HG02759 (cell line): ENCODE measurements around the gene HDAC7.

Source experiments
- ATAC-seq: cut with Tn5 transposase; IDR thresholded peaks from one replicate; pipeline ENCODE4 v1.9.1; 2021; ENCODE audit warnings: mild to moderate bottlenecking, moderate library complexity; ENCODE audit not compliant: unreplicated experiment

The HDAC7 gene

DNA sequence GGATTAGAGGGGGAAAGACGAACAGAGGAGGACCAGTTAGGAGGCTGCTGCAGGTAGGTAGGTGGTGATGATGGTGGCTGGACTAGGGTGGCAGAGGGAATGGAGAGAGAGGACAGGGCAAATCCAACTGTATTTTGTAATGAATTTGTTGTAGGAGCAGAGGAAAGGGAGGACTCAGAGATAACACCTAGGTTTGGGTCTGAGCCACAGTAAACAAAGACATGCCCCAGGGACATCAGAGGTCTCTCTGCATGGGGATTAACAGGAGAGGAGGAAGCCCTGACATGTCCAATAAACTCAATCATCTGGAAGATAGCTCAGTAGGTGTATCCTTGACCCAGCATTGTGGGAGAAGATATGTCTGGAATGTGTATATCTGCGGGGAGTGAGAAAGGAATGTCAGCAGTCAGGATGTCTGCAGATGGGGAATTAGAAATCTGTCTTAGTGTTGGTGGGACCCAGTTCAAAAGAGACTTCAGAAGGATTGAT is 51.3 kb downstream of the HDAC7 start:
- no peak for ATAC-seq

DNA sequence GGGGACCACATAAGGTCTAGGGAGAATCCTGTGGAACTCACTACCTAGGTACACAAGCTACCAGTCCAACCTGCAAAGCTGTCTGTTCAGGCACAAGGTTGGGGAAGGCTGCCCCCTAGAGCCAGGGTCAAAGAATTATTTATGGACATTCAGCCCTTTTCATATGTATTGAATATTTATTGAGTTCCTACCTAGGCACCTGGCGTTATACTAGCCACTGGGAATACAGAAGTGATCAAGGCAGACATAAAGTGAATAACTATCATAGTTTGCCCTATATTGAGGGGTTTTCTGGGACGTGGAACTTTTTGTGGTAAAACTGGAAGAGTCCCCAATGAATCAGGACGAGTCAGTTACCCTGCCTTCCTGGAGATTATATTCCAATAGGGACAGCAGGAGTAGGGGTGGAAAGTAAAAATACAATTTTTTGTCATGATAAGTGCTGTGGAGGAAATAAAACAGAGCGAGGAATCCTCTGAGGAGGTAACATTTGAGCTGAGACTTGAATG is 52.4 kb downstream of the HDAC7 start:
- ATAC-seq = peak; percentile 57

DNA sequence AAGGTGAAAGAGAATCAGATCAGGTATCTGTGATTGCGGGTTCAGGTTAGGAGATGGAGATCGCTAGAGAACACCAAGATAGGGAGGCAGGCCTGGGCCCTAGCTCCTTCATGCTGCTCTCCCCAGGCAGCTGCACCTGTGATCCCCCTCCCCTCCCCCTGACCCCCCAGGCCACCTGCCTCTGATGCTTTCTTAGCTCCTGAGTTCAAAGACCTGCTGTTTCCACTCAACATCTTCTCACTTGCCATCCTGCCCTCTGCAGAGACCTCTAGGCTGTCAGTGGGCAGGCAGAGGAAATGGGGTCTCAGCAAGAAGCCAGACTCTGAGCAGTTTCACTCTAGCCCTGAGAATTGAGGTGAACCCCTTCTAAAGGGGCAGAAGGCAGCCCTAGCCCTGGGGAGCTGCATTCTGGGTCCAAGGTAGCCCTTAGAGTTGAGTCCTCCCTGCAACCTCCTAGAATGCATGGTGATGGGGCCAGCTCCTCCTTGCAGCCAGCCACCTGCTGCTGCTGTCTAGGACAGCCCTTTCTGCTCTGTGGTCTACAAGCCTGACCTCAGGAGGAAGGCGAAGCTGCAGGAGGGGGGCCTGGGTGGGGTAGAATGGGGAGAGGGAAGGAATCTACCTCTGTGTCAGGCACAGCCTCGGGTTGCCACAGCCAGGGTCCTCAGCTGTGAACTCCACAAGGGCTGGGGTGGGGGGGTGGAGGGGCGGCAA is 53.0 kb downstream of the HDAC7 start:
- peak; percentile 15 for ATAC-seq

DNA sequence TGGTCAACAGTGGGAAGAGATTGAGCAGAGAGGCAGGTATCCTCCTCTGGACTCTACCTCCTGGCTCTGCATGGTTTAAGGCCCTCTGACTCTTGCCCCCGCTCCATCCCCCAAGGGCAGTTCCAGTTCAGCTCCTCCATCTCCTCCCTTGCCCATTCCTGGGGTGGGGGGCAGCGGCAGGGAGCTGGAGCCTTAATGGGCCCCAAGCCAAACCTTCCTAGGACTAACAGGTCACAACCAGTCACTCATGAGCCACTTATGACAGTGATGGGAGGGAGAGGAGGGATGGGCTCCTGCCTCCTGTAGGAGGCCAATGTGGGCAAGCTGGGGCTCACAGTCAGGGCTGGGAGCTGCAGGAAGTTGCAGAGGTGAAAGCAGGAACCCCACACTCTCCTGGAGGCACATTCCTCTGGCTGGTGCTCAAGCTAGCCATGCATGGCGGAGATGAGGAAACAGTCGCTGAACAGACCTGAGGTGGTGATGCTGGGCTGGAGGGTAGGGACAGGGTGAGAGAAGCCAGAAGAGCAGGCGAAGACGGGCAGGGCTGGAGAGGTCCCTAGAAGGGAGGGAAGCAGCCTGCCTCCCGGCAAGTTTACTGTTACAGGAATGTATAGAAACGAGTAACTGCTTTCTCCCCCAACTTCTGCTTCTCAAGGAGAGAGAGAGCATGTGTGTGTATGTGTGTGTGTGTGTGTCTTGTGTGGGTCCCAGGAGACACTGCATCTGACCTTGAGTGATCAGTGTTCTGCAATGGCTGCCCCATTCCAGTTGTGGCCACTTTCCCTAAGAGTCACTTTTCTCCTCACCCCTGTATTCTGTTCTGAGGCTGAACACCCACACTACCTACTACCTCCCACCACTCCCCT is 56.0 kb downstream of the HDAC7 start:
- no peak for ATAC-seq

DNA sequence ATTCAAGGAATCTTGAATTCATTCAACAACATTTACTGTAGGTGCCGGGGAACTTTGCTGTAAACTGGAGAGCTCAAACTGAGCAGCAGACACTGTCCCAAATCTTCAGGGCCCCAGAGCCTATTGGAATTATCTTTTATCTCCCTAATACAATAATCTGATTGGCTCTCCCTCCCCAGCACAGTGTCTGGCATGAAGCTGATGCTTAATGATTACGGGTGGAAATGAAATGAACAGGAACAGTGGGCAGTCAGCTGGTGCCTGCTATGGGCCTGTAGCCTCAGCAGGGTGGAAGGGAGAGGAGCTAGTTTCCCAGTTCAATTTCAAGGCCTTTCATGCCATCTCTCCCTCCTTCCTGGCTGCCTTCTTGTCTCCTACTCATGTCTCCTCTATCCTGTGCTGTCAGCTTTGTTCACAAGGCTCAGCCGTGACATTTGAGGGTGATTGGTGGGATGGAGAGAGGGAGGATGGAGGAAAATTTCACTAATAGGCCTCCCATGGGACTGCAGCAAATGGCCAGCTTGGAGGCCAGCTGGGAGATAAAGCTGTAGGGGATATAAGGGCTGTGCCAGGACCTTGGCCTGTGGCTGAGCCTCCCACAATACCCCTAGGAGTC is 56.7 kb downstream of the HDAC7 start:
- ATAC-seq = no peak

DNA sequence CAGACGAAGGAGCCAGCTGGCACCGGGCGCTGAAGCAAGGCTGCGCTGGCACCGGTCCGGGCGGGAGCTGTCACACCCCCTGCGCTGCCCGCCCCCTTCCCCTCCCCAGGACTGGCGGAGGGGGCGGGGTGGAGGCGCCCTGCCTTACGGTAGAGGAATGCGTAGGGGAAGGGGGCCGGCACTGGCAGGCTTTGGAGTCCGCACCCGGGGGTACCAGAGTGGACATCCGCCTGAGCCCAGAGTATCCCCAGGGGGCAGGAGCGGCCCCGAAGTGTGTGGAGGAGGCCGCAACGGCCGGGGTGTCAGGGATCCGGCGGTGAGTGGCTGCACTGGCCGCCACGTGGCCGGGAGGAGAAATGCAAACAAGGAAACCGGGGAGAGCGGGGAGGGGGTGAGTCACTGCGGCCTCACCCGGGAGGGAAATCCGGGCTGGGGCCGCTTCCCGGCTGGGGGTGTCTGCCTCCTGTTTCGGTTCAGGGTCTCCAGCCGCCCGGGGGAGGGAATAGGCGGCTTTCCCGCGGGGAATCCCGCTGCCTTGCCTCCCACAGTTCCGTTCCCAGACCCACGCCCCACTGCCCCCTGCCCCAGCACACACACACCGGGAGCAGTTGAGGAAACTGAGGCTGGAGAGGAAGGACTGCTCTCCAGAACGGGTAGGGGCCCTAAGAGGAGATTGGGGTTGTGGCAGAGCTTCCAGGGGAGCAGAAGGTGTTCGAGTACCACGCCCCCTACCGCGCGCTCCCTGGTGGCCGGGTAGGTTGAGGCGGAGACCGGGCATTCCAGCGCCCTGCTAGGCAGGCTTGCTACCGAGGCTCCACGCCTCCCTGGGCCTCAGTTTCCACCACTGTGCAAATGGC is 60.6 kb downstream of the HDAC7 start, which contains the start of gene RAPGEF3:
Gene RAPGEF3, minus strand, starts transcription at position 47 of the 857 bp plus-strand sequence. CDS start 324 bp downstream, outside the sequence.
- ATAC-seq = peak; percentile 59

DNA sequence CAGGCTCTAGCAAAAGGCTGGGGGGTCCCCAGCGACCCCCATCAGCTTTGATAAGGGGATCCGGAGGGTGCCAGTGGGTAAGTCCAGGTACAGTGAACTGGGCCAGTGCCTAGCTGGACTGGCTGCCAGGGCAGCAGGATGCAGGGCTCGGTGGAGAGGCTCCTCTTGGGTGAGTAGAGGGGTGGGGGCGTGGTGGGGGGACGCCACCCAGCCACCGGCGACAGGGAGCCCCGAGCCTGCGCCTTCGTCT is 61.2 kb downstream of the HDAC7 start:
- ATAC-seq = no peak

DNA sequence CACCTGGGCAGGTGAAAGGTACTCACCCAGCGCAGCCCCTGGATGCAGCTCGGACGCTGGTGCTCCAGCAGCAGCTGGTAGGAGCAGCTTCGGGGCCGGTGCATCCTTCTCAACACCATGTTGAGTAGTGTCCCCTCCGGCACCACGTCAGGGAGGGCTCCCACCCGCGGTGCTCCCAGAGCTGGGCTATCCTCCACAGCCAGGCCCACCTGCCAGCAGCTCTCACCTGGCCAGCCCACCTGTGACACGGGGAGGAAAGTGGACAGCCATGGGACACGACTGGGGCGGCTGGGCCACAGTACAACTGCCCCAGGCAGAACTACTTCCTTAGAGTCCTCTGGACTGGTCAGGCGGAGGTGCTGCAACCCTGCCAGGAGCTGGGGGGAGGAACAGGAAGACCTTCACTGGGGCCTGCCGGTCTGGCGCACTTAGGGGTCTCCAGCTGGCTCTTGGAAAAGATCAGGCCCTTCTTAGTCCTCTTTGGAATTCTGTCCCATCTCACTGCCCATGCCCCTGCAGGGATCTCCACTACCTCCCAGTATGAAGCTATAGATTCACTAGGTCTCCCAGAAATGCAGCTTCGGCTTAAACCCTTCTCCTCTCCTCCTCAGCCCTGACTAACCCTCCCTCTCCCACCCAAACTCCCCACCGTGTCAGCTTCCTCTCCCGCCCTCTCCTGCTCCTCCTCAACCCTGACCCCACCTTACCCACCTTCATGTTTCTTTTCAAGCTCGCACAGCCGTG is 61.7 kb downstream of the HDAC7 start:
- no peak for ATAC-seq

DNA sequence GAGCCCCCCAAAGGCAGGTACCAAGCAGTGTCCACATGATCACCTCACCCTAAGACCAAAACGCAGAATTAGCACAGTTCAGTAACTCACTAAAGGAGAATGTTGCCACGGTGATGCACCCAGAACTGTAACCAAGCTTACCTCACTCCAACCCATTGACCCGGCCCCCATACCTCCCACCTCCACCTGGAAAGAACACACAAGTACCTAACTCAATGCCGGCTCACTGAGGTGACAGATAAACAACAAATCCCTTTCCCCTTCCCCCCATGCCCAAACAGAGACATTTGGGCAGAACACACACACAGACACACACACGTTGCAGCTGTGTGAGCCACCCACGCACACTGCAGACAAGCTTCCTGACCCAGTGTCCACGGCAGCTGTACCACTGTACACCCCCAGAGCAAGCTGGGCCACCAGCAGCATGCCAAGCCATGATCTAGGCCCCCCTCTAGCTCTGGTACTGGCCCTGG is 62.3 kb downstream of the HDAC7 start:
- ATAC-seq = no peak

DNA sequence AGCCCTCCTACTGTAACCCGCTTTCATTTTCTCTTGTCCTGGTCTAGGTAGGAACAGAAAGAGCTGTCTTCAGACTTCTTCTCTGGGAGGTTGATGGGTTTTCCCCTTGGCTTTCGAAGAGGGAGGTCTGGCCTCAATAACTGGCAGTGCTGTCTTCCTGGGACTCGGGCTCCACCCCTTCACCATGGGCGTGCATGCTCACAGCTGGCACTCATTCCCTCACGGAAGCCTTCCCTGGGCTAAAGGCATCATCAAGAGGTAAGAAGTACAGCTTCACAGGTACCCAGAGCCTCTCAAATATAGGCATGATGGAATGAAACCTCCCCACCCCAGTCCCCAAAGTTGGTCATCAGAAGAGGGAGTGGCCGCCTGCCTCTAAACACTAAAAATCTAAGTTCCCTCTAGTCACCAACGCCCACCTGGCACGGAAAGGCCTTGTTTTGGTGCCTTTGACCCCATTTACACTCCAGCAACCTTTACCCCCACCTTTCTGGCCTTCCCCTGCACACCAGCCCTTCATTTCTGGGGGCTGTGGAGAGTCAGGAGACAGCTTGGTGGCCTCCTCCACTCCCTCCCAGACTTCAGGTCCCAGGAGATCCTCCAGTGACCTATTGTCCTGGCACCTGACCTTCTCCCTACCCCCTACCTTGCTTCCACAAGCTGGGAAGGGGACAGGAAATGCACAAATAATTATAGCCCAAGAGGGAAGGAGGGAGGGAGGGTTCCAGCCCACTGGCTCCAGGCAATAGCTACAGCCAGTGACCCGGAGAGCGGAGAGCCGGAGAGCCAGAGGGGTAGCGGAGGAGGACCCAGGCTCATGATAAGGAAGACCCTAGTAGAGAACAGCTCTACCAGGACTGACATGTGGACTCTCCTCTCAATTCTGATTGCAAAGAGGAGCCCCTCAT is 63.8 kb downstream of the HDAC7 start:
- ATAC-seq = peak; percentile 69

DNA sequence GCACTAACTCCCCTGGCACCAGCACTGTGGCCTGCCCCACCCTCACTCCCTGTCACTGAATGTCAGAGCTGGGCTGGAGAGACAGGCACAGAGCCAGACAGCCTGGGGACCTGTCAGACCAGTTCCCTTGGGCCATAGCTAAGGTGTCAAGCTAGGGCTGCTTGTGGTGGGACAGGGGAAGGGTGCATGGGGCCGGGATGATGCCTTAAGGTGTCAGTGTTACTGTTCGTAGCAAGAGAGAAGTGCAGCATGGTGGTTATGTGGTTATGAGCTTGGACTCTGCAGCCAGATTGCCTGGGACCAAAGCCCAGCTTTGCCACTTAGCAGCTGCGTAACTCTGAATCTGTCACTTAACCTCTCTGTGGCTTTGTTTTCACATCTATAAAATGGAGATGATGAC is 64.8 kb downstream of the HDAC7 start:
- ATAC-seq = no peak

DNA sequence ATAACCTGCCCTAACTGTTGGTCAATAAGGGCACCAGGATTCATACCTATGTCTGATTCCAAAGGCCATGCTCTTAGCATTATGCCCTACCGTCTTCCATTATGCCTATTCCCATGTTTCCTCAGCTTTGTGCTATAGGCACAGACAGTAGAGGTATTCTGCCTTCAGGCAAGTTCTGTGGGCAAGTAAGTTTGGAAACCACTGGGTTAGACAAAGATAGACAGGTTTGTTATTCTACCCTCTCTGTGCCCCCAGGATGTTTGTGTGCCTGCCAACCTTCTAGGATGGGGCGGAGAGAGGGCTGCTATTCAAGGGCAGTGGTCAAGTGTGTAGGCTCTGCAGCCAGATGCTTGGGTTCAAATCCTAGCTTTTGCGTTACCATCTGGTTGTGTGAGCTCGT is 65.6 kb downstream of the HDAC7 start:
- no peak for ATAC-seq

DNA sequence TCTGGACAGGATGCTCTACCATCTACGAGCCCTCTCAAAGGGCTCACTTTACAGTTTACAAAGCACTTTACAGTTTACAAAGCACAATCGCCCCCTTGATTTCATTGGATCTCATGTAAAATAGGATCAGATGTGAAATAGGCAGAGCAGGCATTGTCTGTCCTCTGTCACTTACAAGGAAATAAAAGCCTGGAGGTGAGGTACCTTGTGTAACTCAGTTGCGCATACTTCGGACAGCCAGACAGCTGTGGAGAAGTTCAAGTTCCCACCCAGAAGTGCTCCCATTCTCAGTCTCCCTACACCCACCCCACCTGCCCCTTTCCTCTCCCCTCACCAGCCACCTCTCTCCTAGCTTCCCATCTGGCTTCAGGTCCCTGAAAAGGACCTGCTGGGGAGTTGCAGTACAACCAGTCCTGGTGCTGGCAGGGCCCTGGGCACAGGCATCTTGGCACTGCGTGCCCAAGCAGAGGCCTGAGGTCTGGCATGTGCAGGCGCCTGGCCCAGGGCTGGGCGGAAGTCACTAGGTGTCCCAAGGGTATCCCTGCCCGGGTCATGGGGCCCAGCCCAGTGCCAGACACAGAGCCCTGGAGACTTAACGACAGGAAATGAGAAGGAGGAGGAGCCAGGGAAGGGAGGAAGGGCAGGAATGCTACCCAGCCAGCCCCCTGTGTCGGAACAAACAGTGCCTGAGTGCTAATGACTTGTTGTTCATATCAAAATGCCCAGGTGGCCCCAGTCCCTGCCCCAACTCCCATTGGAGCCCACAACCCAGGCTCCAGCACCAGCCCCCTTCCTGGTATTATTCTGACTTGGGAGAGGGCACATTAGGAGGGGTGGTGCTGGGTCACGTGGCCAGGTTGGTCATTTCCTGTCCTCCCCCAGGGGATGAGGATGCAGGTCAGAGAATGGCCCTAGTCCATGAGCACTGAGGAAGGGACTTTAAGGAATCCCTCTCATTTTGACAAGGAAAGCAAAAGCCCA is 66.4 kb downstream of the HDAC7 start:
- no peak for ATAC-seq

DNA sequence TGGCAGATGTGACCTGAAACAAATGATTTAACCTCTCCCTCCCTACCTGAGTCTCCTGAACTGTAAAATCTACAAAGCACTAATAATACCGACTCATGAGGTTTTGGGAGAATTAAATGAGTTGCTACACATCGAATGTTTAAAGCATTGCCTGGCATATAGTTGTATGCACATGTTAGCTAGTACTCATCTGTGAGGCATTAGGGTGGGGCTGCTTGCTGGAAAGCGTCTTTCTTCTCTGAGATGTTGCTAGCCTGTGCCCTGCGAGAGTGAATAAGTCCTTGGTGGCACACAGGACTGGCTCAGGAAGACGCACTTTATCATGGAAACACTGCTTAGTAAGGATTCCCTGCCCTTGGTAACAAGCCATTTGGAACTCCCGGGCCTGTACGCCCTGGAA is 67.2 kb downstream of the HDAC7 start:
- no peak for ATAC-seq

DNA sequence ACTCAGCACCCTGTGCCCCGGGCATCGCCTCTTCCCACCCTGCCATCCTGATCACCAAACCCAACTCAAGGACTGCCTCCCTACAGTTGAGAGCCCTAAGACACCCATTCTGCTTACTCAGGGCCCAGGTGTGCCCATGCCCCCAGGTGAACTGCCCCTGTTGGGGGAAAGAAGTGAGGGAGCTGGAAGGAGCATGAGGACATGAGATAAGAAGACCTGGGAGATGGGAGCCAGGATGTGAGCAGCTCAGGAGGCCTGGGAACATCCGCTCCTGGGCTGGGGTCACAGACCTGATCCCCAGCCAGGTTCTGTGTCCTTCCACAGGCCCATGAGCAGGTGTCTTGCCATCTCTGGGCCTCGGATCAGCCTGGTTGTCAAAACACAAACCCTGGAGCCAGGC is 67.6 kb downstream of the HDAC7 start:
- ATAC-seq = no peak

DNA sequence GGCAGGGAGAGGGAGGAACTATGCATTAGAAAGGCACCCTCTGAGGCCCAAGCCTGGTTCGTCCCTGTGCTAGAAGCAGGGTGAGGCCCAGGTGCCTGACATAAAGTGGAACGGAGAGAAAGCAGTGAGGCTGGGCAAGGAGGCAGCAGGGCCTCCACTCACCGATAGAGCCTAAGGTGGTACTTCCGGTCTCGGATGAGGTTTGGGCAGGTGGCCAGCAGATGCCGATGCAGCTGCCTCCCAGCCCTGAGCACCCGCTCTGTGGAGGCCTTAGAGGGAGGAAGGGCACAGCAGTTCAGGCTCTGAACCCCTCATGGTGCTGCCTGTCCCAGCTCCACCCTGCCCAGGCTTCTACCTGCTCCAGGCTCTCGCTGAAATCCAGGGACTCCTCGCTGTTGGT is 68.1 kb downstream of the HDAC7 start:
- ATAC-seq = no peak

DNA sequence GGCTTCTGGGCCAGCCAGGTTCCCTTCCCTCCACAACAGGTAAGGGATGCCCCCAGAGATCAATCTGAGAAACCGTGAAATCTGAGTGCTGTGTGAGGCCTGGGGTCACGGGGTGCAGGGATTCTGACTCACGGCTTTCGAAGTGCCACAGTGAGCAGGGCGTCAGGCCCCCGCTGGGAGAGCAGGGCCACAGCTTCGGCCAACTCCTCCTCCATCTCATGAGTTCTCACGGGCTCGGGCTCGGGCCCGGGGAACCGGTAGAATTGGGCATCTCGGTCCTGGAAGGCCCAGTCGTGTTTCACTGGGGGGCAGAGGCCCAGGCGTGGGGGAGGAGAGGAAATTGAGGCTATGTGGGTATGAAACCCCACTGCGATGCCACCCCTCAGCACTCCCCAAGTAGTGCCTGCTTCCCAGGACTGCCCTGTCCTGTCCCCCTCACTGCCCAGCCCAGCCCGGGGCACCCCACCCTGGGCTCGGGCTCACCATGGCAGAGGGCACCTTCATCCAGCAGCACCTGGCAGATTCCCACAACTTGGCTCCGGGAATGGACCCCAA is 68.7 kb downstream of the HDAC7 start:
- no peak for ATAC-seq
